NCI-H748 (cell line): Measurements from ENCODE around the gene FBXO3.

Source experiments
- DNase-seq: peaks from one replicate; lab custom pipeline; 2025; ENCODE audit not compliant: unreplicated experiment; lab: John Stamatoyannopoulos, UW

FBXO3 gene

GRCh38 chr11:33773404-33773986, 825 bp downstream of the FBXO3 start:
- peak; percentile 42 for DNase-seq

DNA sequence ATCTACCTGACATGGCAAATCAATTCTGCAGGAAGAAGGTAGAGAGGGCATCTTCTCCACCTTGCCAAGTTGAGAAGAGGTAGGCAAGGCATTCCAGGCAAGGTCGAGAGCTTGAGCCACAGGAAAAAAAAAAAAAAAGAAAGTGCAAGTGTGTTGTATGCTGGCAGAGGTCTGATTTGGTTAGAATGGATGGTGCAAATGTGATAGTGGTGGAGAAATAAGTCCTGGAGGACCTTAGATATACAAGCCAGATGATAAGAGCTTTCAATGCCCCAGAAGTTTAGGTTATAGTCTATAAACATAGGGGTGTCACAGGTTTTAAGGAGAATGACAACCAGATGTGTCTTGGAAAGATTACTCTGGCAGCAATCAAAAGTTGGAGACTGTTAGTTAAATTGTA, 1.4 kb downstream of the FBXO3 start:
- no peak for DNase-seq

DNA sequence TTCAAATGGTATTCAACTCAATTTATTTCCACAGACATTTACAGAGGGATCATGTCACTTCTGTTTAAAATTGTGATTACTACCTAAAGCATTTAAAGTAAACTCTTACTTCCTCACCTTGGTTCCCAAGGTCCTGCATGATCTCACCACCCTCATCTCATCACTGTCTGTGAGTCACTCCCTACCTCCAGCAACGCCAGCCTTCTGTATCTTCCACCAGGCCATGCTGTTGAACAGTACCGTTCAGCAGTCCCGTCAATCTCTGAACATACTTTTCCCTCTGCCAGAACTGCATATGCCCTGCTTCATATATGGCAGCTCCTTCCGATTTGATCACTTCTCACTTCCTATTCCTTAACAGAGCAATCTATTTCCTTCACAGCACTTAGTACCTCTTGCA, 2.0 kb downstream of the FBXO3 start:
- no peak for DNase-seq

DNA sequence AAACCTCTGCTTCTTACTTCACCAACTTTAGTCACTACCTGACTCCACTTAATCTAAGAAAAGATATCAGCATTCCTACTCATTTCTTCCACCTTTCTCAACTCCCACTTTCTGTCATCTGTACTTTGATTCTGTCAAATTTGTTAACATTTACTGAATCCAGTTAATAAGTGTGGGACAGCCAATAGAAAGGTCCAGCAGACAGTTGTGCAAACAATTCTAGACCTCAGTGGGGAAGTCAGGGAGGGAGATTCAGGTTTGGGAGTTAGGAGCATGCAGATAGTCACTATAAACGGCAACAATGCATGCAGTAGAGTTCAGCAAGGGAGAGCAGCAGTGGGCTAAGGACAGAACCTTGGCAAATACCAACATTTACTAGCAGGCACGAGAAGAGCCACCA, 4.1 kb downstream of the FBXO3 start:
- no peak for DNase-seq

DNA sequence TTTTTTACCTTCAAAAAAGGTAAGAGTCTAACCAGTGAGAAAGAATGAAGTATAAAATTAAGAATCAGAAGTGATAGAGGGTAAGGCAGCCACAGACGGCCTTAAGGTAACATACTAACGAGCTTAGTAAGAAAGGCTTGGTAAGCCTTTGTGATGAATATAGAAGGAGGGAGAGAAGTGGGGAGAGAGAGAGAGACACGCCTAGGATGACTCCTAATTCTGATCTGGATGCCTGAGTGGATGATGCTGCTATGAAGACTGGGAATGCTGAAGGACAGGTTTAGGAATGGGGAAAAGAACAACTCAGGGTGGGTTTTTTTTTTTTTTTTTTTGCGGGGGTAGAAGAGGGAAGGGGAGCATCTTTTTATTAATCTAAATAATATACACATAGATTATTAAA, 4.8 kb downstream of the FBXO3 start:
- no peak for DNase-seq

GRCh38 chr11:33767624-33768023, 6.7 kb downstream of the FBXO3 start:
- DNase-seq: no peak

- DNase-seq: no peak
Measured at GRCh38 chr11:33766085-33766484, 8.2 kb downstream of the FBXO3 start.

GRCh38 chr11:33761471-33761870, 12.8 kb downstream of the FBXO3 start:
- DNase-seq: no peak

DNA sequence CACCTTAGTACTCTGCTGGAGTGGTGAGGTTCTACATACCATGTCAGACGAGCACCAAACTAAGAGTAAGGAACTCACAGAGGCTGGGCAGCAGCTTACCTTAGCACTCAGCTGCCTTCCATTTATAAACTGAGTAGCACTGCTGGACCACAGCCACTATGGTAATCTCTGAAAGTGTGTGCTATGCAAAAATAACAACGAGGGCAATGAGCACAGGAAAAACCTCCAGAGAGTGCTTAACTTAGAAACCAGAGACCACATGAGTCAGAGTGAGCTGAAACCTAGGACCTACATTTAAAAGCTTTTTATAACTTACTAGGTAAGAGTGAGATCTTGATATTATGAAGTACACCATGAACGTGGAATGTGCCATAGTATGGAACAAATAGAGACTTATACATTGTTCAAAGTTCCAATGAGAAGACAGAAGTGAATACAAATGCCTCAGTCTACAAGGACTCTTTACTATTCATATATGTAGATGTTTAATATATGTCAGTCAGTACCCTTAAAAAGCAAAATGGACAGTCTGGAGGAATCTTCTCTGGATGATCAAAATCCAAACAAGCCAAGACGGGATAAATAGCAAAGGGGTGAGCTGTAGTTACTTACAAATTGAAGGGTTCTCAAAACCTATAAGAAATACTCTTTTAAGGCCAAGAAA, 20.9 kb downstream of the FBXO3 start:
- DNase-seq: no peak

GRCh38 chr11:33751878-33752277, 22.4 kb downstream of the FBXO3 start:
- DNase-seq: no peak

DNA sequence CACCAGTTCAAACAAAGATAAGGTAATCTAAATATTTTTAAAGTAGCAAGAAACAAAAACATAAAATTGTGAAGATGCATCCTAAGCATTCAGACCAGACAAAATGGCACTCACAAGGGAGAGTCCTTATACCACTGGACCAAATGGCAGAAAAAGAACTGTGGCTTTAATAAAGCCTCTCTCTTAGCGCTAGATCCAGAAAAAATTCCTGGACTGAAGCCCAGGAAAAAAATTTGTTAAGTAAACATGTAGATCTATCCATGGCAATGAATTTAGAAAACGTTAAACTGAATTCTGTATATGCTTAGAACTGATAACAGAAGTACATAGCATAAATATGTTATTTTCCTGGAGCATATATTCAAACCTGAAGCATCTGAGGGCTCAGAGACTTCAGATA, 26.3 kb downstream of the FBXO3 start:
- no peak for DNase-seq

GRCh38 chr11:33743291-33743690, 31.0 kb downstream of the FBXO3 start:
- no peak for DNase-seq

DNA sequence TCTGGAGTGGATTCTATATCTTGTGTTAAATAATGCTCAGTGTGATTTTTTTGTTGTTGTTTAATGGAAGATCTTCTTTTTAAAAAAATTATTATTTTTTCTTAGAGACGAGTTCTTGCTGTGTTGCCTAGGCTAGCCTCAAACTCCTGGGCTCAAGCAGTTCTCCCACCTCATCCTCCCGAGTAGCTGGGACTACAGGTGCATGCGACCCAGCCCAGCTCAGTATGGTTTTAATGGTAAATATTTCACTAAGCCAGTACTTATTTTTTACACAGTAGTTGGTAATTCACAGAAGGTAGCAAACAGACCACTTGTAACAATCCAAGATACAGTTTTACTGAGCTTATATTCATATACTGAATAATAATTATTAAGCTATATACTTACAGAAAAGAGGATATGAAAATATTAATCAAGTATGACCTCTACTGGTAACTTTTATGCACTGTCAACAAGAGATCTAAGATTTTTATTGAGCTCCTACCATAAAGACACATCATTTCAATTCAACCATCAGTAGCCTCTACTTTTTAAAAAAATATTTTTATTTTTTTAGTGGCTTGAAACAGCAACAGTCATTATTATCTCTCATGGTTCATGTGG, 32.0 kb downstream of the FBXO3 start:
- DNase-seq: peak; percentile 4

DNA sequence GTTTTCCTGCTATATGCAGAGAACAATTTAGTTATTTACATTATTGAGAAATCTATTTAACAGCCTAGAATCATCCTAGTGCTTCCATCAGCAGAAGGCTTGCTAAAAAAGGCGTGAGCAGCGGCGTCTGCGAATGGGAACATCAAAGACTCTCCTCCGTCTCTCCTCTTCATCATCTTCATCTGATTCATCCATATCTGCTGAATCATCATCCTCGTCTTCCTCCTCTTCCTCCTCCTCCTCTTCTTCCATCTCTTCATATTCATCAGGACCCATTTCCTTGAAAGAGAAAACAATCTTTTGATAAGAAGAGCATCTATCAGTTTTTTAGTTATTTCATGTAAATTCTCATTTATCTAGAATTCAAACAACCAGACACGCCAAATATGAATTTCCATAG, 32.5 kb downstream of the FBXO3 start:
- no peak for DNase-seq

DNA sequence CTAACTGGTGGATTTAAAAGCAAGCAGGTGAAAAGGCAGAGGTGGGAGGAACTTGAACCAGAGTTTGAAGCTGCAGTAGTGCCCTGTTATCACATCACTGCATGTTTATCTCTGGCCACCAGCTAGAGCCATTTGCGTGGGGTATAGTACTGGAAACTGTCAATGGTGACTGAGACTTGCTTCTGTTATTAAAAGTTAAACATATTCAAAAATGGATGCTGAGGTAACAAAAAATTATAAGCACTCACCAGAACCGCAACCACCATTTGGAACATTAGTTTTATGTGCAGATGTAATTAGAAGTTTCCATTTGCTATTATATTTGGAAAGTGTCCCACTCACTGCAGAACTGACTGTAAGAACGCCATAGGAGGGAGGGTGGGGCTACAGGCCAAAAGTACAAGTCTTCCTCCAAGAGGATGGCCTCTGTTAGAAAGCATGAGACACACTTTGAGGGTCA, 36.9 kb downstream of the FBXO3 start:
- DNase-seq: no peak

- DNase-seq: peak; percentile 92
Measured at GRCh38 chr11:33736148-33736812, 38.0 kb downstream of the FBXO3 start, which contains the start of gene CD59. Gene CD59, minus strand, starts transcription at chr11:33736423. Its CDS starts 13,978 bp downstream, at chr11:33722445.

DNA sequence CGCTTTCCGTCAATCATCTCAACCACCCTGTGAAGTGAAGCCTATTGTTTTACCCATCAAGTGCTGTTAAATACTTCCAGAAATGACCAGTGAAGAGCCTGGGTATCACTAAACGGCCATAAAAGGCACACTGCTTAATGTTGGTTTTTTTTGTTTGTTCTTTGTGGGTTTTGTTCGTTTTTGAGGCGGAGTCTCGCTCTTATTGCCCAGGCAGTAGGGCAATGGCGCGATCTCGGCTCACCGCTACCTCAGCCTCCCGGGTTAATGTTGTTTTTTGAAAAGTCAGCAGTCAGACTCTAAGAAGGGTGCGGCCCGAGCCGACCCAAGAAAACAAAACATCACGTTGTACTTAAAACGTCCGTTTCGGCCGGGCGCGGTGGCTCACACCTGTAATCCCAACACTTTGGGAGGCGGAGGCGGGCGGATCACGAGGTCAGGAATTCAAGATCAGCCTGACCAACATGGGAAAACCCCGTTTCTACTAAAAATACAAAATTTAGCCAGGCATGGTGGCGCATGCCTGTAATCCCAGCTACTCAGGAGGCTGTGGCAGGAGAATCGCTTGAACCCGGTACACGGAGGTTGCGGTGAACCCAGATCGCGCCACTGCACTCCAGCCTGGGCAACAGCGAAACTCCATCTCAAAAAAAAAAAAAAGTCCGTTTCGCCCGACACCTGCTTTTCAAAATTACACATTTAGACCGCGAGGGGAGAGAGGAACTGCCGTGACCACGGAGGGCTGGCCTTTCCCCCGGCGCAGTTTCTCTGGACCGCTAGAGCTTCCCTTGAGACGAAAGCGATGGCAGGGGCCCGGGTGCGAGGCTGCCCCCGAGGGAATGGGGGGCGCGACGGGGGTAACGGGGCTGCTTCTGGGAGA, 38.8 kb downstream of the FBXO3 start:
- peak; percentile 68 for DNase-seq

DNA sequence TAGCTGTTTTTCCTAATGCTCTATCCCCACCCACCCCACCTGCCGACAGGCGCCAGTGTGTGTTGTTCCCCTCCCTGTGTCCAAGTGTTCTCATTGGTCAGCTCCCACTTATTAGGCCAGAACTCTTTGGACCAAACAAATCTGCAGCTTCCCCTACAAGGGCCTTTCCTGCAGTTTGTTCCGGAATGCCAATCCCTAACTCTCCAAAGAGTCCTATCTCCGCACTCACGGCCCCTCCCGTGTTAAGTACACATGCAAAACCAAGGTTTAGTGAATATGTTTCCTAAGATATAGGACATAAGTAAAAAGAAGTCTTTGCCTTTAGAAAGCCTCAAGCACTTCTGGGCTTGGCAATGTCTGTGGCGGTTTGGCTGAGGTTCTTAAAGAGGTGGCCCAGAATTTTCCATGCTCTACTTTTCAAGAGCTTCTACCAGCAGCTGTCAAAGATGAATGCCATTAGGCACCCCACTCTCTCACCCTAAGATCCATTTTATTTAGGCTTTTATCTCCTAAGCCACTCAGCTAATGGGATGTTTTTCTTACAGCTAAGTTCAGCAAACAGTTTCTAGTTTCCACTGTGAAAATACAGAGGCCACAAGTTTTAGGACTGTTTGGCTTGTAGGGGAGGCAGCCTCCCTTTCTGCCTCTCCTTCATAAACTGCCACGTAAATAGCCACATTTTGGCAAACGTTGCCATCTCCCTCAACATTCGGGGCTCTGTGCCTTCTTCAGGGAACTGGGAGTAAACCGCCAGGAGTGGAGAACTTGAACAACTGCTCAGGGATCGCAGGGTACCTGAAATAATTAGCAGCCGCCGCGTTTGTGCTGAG, 39.7 kb downstream of the FBXO3 start:
- DNase-seq: peak; percentile 71

DNA sequence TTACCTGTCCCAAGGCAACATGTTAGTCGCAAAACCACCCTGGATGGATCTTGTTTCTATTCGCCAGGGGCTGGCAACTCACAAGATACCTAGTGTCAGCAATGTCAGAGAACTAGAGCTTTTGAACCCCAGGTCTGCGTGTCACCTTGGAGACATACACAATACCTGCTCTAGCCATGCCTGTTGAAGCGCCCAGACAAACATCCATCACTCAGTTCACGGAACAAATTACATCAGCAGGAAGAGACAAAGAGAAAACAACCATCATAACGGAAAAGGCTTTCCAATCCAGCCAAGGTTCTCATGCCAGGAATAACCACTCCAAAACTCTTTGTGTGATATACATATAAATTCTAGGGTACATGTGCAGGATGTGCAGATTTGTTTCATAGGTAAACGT, 40.3 kb downstream of the FBXO3 start:
- DNase-seq: peak; percentile 63
